Measurements from ENCODE around the gene SLC38A1.

The SLC38A1 gene

GRCh38 chr12:46160981-46161690 is 107.7 kb downstream of the SLC38A1 start:
- DNase-seq, result no peak

- no peak for DNase-seq
Measured at GRCh38 chr12:46160101-46160980, 108.5 kb downstream of the SLC38A1 start.

- DNase-seq, result no peak
Measured at GRCh38 chr12:46159309-46159901, 109.4 kb downstream of the SLC38A1 start.

- no peak for DNase-seq
Measured at GRCh38 chr12:46158501-46158900, 110.3 kb downstream of the SLC38A1 start.

GRCh38 chr12:46154221-46154985 is 114.4 kb downstream of the SLC38A1 start:
- no peak for DNase-seq

- DNase-seq, result no peak
Measured at GRCh38 chr12:46153268-46153872, 115.5 kb downstream of the SLC38A1 start.

GRCh38 chr12:46152456-46152855 is 116.4 kb downstream of the SLC38A1 start:
- DNase-seq, result no peak

GRCh38 chr12:46150735-46151134 is 118.1 kb downstream of the SLC38A1 start:
- DNase-seq, result no peak

GRCh38 chr12:46149905-46150304 is 118.9 kb downstream of the SLC38A1 start:
- DNase-seq, result no peak

- DNase-seq, result no peak
Measured at GRCh38 chr12:46149079-46149464, 119.8 kb downstream of the SLC38A1 start.

GRCh38 chr12:46148327-46149078 is 120.3 kb downstream of the SLC38A1 start:
- no peak for DNase-seq

- DNase-seq, result no peak
Measured at GRCh38 chr12:46147144-46147543, 121.7 kb downstream of the SLC38A1 start.

GRCh38 chr12:46145881-46146280 is 123.0 kb downstream of the SLC38A1 start:
- DNase-seq, result no peak

- DNase-seq, result no peak
Measured at GRCh38 chr12:46144433-46144832, 124.4 kb downstream of the SLC38A1 start.

- DNase-seq, result no peak
Measured at GRCh38 chr12:46136249-46136648, 132.6 kb downstream of the SLC38A1 start.

- no peak for DNase-seq
Measured at GRCh38 chr12:46135750-46136149, 133.1 kb downstream of the SLC38A1 start.

- DNase-seq, result no peak
Measured at GRCh38 chr12:46134852-46135251, 134.0 kb downstream of the SLC38A1 start.

- no peak for DNase-seq
Measured at GRCh38 chr12:46134205-46134811, 134.5 kb downstream of the SLC38A1 start.

- no peak for DNase-seq
Measured at GRCh38 chr12:46133751-46134150, 135.1 kb downstream of the SLC38A1 start.
